ENCODE measurements around the gene VASH2. TPM values are rescaled to one million over a fixed set of nuclear protein-coding genes. Genes with fewer than 3 reads are reported as not detected.
"Not testable (repeated sequence)": the region's sequence is repeated elsewhere in the genome, so short reads cannot be mapped to it uniquely, and the experiment has no call there.

VASH2 gene
- total RNA-seq, 1 donor from 2014 or later, result 27.4 TPM

- Mint-ChIP-seq H3K27me3 (peaks cover 3% of the 10 kb centered on the region), H3K27ac (no peak overlapping the region), H3K4me3 (no peak overlapping the region), H3K36me3 (no peaks in the 10 kb centered on the region), H3K4me1 (ENCODE audit: unreplicated experiment) (no peaks in the 10 kb centered on the region), H3K9me3 (no peaks in the 10 kb centered on the region)
- no peak for DNase-seq (ENCODE audit: extremely low spot score, unreplicated experiment)
- TF ChIP-seq CTCF (conservative IDR thresholded peaks at IDR 0.05), result no peak
Measured at GRCh38 chr1:213020016-213020415, 69.7 kb downstream of the VASH2 start.

- H3K36me3 Mint-ChIP-seq; H3K4me3 Mint-ChIP-seq; H3K9me3 Mint-ChIP-seq; DNase-seq (ENCODE audit: extremely low spot score, unreplicated experiment); H3K4me1 Mint-ChIP-seq (ENCODE audit: unreplicated experiment); H3K27ac Mint-ChIP-seq: not testable (repeated sequence)
- H3K27me3 Mint-ChIP-seq, result peaks cover 24% of the 10 kb centered on the region
Measured at GRCh38 chr1:213027024-213027423, 76.7 kb downstream of the VASH2 start.

- Mint-ChIP-seq H3K36me3 (no peaks in the 10 kb centered on the region), H3K27me3 (peaks cover 23% of the 10 kb centered on the region), H3K27ac (no peak overlapping the region), H3K4me3 (no peak overlapping the region), H3K9me3 (no peaks in the 10 kb centered on the region), H3K4me1 (ENCODE audit: unreplicated experiment) (no peaks in the 10 kb centered on the region)
- DNase-seq (ENCODE audit: extremely low spot score, unreplicated experiment), result no peak
- no peak for TF ChIP-seq CTCF (conservative IDR thresholded peaks at IDR 0.05)
Measured at GRCh38 chr1:213032651-213033050, 82.3 kb downstream of the VASH2 start.

GRCh38 chr1:213034713-213035112 lies 84.4 kb downstream of the VASH2 start:
- no peaks in the 10 kb centered on the region for H3K9me3 Mint-ChIP-seq
- DNase-seq (ENCODE audit: extremely low spot score, unreplicated experiment), result no peak
- no peak overlapping the region for H3K4me3 Mint-ChIP-seq
- TF ChIP-seq CTCF (conservative IDR thresholded peaks at IDR 0.05), result no peak
- H3K27ac Mint-ChIP-seq, result no peak overlapping the region
- peaks cover 12% of the 10 kb centered on the region for H3K27me3 Mint-ChIP-seq
- no peaks in the 10 kb centered on the region for H3K4me1 Mint-ChIP-seq (ENCODE audit: unreplicated experiment)
- H3K36me3 Mint-ChIP-seq, result no peaks in the 10 kb centered on the region

GRCh38 chr1:213035573-213035972 lies 85.2 kb downstream of the VASH2 start:
- Mint-ChIP-seq H3K27ac (no peak overlapping the region), H3K4me1 (ENCODE audit: unreplicated experiment) (no peaks in the 10 kb centered on the region), H3K9me3 (no peaks in the 10 kb centered on the region), H3K27me3 (peaks cover 12% of the 10 kb centered on the region), H3K36me3 (no peaks in the 10 kb centered on the region), H3K4me3 (no peak overlapping the region)
- DNase-seq (ENCODE audit: extremely low spot score, unreplicated experiment), result no peak
- TF ChIP-seq CTCF (conservative IDR thresholded peaks at IDR 0.05), result no peak

Other genes with a start within 250 kb of the VASH2 start
- 25.4 and 42.1 TPM in 2 replicates for gene NSL1, start 158.8 kb upstream of the VASH2 start, total RNA-seq (ENCODE audit: low replicate concordance)
- gene TATDN3, start 158.6 kb upstream of the VASH2 start, total RNA-seq (ENCODE audit: low replicate concordance), result 12.5 and 13.8 TPM in 2 replicates
- gene SPATA45, start 102.9 kb upstream of the VASH2 start, total RNA-seq (ENCODE audit: low replicate concordance), result not detected in 2 replicates
- gene FLVCR1, start 92.3 kb upstream of the VASH2 start, total RNA-seq (ENCODE audit: low replicate concordance), result 20.5 and 22.0 TPM in 2 replicates
- 22.2 and 36.0 TPM in 2 replicates for gene ANGEL2, start 65.3 kb downstream of the VASH2 start, total RNA-seq (ENCODE audit: low replicate concordance)
- 15.5 and 19.2 TPM in 2 replicates for gene RPS6KC1, start 100.7 kb downstream of the VASH2 start, total RNA-seq (ENCODE audit: low replicate concordance)